ENCODE results near the gene UNC80.
A peak's percentile ranks its signal among the peaks of the same experiment; 100 is the strongest.

Gene UNC80

DNA sequence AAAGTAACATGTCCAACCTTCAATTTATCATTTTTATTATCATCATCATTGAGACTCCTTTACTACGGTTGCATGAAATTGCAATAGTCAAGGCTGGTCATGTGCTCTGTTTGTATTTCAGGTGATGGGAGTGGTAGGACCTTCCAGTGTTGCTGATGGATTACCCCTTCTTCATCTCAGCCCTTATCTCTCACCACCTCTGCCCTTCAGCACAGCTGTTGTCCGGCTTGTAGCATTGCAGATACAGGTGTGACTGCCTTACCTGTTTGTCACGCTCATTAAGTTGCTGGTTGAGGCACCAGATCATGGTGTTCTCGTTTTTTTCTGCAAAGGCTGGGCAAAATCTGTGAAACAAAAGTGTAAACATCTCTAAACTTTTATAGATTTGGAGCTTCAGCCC is 199.1 kb downstream of the UNC80 start:
- DNase-seq (ENCODE audit: low spot score), result no peak

DNA sequence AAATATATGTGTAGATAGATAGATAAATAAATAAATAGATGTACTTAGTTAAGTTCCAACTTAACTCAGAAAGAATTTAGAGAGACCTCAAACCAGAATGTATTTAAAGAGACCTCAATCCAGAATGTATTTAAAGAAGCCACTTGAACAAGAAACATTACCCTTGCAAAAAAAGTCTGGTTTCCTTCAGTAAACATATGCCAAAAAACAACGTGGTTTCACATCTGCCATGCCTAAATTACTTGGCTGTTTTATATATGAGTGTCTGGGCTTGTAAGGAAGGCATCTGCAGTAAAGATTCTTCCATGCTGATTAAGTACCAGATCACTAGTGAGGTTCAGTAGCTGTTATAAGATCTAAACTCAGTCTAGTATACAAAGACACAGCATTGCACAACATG is 201.7 kb downstream of the UNC80 start:
- DNase-seq (ENCODE audit: low spot score), result no peak

DNA sequence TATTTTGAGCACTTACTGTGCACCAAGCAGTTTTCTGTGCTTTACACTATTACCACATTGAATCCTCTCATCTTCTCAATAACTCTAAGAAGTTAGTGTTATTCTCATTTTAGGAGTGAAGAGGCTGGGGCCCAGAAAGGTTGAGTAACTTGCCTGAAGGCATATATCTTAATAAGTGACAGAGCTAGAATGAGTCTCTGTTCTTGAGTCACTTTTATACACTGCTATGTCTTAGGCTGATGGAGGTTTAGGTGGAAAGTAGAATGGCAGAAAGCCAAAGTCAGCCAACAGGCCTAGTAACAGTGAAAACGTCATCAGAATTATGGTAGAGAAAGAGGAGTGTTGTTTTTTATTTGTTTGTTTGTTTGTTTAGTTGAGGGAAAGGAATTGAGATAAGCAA is 202.9 kb downstream of the UNC80 start:
- DNase-seq (ENCODE audit: low spot score), result no peak

DNA sequence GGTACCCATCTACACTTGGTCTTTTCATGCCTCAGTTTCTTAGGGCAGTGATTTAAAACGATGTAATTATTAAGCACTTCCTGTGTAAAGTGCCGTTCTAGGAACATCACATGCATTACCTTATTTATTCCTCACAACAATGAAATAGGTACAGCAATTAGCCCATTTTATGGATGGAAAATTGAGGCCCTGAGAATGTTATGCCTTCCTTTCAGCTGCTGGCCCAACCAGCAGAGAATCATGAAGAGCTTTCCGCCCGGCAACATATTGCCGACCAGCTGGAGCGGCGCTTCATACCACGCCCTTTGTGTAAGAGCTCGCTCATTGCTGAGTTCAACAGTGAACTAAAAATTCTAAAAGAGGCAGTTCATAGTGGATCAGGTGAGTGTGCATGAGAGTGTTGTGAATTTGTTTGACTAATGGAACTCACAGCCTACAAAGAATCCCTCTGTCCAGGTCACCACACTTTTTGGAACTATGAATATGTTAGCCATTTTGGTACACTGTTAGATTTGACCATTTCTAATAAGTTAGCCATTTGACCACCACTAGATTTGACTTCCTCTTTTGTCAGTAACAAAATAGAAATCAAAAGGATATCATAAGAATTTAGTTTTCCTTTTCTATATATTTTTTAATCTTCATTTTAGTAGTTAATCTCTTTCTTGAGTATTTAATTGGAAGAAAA is 205.2 kb downstream of the UNC80 start:
- DNase-seq (ENCODE audit: low spot score), result no peak

DNA sequence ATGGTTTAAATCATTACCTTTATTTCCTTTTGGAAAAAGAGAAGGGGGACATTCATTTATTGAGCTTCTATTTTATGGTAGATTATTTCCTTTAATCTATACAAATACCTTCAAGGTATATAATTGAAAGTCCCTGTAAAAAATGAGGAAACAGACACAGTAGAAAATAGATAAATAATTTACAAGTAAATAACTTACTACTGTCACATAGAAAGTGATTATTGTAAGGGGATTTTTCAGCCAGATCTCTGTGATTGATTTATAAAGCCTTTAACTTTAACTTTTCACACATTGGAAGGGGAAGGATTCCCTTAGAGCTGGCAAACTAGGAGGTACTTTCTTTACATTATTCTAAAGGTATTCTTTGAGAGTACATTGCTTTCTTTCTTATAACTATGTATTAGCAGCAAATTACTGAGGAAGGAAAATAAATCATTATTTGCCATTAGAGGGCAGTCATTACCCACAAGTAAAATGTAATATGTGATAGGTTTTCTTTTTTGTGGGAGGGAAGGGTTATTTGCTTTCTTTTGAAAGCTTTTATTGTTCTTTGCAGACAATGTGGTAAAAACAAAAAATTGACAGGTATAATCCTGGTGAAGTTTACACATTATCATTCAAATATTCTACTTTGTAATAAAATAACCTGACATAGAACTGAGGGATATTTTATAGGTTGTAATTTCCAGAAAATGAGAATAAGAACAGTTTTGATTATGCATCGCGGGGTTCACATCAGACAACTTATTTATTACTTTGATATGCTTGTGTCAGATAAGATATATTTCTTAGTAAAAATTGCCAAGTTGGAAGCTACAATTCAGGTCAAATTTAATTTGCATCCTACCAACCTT is 206.0 kb downstream of the UNC80 start:
- peak; percentile 49 for DNase-seq (ENCODE audit: low spot score)

DNA sequence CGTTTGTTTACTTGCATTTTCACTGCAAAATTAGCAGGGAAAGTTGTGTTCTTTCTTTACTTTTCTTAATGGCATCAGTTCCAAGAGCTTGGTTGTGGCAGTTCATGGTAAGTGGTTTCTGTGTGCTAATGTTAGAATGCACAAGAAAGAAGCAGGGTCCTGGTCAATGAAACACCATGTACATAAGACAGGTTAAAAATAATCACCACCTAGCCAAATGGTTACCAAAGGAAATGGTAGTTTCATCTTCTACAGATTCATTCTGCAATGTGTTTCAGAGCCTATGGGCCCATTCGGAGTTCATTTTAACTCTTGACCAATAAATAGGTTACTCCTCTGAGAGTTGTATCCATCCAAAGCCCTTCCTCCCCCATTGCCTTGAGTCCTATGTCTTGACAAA is 212.7 kb downstream of the UNC80 start:
- no peak for DNase-seq (ENCODE audit: low spot score)

DNA sequence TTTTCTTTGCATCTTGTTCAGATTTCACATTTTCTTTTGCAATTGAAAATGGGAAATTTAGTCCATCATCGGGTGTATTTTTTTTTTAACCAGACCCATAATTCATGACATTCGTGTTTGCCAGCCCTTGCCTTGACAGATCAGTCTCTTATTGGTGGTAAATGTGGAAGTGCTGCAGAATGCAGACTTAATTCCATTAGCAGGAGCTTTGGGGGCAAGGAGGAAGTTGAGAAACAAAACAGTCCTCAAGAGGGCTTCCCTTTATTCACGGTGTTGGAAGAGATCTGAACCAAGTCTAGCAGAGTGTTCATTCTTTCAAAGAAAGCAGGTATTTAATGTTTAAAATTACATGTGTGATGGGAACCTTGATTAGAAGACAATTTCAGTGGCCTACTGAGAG is 214.2 kb downstream of the UNC80 start:
- DNase-seq (ENCODE audit: low spot score), result no peak

DNA sequence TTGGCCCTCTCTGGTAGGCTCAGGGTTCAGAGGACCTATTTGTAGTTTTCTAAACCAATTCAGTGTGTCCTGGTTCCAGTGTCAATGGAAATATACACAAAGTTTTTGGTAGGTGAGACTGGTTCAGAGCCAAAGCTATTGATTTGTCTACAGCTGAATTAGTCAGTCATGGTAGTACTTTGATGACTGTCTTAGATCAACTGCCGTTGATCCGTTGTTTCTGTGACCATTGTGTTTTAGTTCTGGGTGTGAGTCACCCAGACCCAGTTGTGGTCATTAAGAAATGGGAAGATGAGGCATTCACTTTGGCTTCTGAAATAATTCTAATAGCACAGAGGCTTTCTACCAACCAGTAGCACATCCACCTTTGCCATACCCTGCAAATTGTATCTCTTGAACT is 214.8 kb downstream of the UNC80 start:
- DNase-seq (ENCODE audit: low spot score), result no peak

DNA sequence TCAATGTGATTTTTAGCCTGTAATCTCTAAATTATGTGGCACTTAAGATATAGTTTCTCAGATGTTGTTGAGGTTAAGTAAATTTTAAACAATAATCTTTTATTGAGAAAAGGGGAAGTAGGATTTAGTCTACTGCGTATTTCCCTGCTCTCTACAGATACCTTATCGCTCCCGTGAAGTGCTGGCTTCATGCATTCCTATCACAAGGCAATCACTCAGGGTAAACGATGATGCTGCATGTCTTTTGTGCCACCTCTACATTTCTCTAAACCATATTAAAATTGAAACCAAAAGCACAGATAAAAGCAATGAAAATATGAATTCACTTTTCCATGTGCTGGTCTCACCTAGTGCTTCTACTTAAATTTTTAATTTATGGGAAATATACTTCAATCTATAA is 216.4 kb downstream of the UNC80 start:
- DNase-seq (ENCODE audit: low spot score), result no peak

DNA sequence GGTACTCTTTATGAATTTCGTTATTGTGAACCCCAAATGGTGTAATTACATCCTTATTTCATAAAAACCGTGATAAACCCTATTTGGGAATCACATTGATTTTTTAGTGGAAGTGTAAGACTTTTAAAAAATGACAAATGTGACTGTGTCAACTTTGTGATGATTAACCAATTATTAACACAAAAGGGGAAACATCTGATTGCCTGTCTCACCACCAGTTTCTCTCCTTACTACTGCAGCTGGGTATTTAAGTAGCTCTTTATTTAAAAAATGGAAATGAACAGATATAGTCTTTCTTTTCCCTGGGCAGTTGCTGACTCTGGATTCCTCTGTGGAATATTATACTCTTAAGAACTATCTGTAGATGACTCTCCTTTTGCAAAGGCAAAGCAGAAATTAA is 219.2 kb downstream of the UNC80 start:
- DNase-seq (ENCODE audit: low spot score), result no peak

DNA sequence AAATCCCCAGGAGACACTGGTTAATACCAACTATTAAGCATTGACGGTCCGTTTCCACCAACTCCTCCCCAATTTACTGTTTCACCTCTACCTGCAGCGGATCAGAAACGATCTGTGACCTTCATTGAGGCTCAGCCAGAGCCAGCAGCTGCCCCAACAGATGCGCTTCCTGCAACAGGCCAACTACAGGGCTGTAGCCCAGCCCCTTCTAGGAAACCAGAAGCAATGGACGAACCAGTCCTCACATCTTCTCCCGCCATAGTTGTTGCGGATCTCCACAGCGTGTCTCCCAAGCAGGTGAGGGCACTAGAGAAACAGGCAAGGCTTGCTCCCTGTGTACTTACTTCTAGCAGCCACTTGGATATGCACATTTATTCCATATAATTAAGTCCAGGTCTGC is 222.3 kb downstream of the UNC80 start:
- no peak for DNase-seq (ENCODE audit: low spot score)

DNA sequence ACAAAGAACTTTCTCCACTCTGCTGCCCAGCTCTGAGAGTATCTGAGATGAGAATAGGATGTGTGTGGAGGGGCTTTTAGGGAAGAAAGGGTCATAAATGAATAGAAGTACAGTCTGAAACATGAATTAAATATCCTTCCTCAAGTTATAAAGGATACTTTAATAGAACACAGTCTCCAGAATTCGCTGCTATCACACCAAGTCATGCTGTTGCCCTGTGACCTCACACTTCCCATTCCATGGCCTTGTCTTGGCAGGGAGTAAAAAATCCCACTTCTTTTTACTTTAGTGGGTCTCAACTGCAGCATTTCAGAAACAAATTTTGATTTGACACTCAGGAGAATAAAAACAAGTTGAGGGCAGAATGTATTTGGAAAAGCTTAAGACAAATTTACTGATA is 227.0 kb downstream of the UNC80 start:
- DNase-seq (ENCODE audit: low spot score), result no peak

DNA sequence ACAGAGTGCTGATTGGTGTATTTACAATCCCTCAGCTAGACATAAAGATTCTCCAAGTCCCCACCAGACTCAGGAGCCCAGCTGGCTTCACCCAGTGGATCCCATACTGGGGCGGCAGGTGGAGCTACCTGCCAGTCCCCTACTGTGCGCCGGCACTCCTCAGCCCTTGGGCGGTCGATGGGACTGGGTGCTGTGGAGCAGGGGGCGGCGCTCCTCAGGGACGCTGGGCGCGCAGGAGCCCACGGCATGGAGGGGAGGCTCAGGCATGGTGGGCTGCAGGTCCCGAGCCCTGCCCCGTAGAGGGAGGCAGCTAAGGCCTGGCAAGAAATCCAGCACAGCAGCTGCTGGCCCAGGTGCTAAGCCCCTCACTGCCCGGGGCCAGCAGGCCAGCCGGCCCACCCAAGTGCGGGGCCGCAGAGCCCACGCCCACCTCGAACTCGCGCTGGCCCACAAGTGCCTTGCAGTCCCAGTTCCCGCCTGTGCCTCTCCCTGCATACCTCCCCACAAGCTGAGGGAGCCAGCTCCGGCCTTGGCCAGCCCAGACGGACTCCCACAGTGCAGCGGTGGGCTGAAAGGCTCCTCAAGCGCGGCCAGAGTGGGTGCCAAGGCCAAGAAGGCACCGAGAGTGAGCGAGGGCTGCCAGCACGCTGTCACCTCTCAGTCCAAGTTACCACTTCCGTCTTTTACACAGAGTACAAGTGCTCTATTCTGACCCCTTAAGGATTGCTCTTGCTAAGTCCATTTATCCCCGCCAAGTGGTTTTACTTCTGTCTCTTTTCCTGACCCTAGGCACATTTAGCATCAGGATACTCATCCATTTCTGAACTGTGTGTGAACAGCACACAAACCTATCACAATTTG is 229.1 kb downstream of the UNC80 start:
- DNase-seq (ENCODE audit: low spot score), result no peak

DNA sequence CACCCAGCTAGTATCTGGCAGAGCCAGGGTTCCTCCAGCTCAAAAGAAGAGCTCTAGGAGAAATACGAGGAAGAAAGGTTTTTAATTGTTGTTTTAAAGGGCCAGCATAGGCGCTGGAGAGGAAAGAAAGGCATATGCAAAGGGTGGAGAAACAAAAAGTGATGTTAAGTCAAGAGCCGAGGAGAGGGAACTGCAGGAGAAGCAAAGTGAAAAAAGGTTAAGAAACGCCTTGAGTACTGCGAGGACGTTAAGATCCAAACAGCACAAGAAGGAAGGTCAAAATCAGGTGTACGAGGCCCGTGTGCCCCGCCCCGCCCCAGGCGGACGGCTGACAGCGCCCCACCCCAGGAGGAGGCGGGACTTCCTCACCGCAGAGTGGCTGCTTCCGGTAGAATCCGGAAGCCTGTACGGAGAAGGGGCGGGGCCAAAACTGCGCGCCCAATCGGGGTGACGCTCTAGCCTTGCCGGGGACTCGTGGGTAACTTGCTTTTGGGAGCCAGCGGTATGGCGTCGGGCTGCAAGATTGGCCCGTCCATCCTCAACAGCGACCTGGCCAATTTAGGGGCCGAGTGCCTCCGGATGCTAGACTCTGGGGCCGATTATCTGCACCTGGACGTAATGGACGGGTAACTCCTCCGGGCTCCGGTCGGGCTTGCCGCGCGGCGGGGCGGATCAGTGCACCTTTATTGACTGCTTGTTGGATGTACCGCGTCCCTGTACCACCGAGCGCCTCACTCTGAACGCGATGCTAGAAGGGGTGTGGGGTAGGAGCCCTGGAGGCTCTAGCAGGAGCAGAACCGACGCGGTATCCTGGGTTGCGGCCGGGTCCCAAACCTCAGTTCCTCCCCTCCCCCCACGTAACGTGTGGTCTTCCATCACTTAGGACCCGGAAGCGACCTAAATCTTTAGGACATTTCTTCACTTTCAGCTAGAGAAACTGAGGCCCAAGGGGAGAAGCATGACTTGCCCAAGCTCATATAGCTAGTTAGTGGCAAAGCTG is 230.8 kb downstream of the UNC80 start, which contains the start of gene RPE:
TSS of gene RPE (plus strand) at position 481 of the 1,000 bp plus-strand sequence. CDS start at position 505, 24 bp downstream.
- peak; percentile 97 for DNase-seq (ENCODE audit: low spot score)

DNA sequence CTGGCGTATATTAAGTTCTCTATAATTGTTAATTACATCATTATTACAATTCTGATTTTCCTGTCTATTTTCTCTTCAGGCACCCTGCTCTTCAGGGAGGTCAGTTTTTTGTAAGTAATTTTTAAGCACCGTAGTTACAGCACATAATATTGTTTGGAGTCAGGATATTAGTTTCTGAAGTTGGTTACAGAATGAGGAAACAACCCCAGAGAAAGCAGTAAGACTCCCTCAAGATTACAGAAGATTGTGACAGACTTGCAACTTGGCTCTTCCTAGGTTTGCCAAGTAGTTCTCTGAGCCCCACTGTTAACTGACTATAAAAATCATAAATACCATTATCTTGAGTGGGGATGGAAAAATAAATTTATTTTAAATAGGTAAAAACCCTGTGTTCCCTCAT is 231.7 kb downstream of the UNC80 start:
- no peak for DNase-seq (ENCODE audit: low spot score)

DNA sequence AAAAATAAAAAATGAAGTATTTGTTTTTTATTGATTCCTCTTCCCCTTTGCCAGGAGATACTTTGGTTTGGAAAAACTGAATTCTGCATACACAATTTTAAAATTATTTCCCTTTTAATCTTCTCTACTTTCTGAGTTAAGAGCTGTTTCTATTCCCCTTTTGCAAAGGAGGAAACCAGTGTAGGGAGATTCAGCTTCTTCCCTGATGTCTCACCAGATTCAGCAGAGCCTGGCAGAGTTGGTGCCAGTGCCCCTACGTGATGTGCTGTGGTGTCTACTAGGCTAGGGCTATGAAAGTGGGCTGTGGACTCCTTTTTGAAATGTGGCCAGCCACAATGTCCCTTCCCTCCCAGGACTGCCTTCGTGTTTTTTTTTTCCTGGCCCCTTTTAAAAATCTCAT is 233.2 kb downstream of the UNC80 start:
- DNase-seq (ENCODE audit: low spot score), result no peak

DNA sequence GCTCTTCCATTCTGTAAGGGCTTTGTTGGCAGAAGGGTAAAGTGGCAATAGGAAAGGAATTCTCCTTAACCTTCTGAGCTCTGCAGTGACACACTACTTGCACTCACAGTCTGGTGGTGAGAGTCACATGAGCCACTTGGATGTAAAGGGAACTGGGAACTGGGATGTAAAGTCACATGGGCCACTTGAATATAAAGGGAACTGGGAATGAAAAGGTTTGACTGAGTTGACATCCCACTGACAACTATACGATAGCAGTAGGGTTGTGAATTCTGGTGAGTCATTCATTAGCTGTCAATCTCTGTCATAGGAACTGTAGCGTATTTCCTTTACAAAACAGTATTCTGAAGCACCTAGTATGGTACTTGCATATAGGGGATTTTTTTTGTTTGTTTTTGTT is 236.3 kb downstream of the UNC80 start:
- no peak for DNase-seq (ENCODE audit: low spot score)

DNA sequence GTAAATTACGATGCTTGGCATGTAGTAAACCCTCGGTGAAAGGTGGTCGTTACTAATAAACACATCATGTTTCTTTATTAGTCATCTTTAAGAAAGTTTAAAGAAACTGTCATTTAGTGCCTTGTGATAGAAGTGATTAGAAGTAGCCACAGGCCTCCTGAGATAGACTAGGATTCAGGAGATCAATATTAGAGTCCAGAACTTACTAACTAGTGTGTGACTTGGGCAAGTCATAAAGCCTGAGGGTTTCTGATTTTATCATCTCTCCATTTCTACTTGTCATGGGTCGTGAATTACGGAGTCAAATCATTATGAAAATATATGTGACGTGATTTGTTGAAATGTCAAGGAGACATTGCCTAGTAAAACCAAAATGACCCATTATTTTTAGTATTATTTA is 237.5 kb downstream of the UNC80 start:
- no peak for DNase-seq (ENCODE audit: low spot score)

DNA sequence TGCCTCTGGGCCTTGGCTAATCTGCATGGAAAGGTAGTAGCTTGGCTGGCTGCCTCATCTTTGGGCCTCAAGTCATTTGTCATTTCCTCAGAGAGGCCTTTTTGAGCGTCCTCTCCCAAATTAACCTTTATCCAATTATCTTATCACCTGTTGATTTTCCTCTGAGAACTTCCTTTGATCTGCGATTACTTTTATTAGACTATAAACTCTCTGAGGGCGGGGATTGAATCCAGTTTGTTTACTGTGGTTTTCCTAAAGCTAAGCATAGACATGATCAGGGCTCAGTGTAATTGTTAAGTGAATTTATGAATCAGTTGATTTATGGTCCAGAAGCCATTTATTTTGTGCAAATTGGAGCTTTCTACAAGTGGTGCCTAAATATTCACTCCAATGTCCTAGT is 238.3 kb downstream of the UNC80 start:
- DNase-seq (ENCODE audit: low spot score), result no peak

DNA sequence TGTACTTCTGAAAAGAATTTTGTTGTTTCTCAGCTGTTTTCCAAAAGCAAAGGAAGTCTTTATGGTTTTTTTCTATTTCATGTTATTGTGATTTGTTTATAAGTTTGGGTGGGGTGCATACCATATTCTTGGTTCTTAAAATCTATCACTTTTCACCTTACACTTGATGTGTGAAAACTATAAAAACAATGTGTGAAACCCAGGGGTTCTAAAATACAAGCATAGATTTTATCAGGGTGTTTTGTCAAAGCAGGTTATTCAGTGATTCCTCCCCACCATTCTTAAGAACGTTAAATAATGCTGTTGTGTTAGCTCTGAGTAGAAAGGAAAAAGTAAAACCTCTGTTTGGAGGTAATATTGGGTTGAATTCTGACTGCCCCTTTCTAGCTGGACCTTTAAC is 248.5 kb downstream of the UNC80 start:
- no peak for DNase-seq (ENCODE audit: low spot score)

DNA sequence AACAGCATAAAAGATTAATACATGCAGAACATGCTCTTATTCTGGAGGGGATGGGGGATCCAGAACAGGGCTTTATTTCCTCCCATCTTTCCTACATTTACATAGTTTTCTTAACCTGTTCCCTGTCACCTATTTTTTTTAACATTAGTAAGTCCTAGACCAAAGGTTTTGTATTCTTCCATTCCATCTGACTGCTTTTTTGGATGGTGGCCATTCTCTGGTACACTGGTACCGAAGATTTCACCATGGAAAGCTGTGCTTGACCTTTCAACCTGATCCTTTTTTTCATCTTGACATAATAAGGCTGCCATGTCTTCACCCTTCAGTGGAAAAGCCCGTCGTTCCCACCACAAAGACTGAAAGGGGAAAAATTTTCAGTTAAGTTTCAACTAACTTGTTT is 251.2 kb downstream of the UNC80 start:
- no peak for DNase-seq (ENCODE audit: low spot score)
